Fibroblast of lung (primary cell): ENCODE data around the gene GPC5. TPM values are rescaled to one million over a fixed set of nuclear protein-coding genes. Genes with fewer than 3 reads are reported as not detected.
"Not testable (repeated sequence)": the region's sequence is repeated elsewhere in the genome, so short reads cannot be mapped to it uniquely, and the experiment has no call there.

Experiments used
- DNase-seq, 2 donors: peaks; one replicate each; pipeline versions ENCODE4 v3.0.0 to v3.0.0-alpha.2; 2010; ENCODE audit warnings: low read depth in 2 of 2
- H2AFZ ChIP-seq: 2 replicates; pipeline ENCODE4 v1.5.1; 2012; ENCODE audit warnings: low read length, control low read depth, inconsistent platforms
- H3K27ac ChIP-seq: 2 replicates; pipeline ENCODE4 v1.5.1; 2011; ENCODE audit warnings: low read length, control low read depth; ENCODE audit not compliant: insufficient read depth
- H3K27me3 ChIP-seq: 2 replicates; pipeline ENCODE4 v1.5.1; 2011; ENCODE audit warnings: mild to moderate bottlenecking, low read length; ENCODE audit not compliant: control insufficient read depth, insufficient read depth
- H3K36me3 ChIP-seq: 2 replicates; pipeline ENCODE4 v1.5.1; 2011; ENCODE audit warnings: low read length; ENCODE audit not compliant: control insufficient read depth, insufficient read depth
- H3K4me1 ChIP-seq: 2 replicates; pipeline ENCODE4 v1.5.1; 2011; ENCODE audit warnings: low read length; ENCODE audit not compliant: control insufficient read depth, insufficient read depth; ENCODE audit errors: extremely low read depth
- H3K4me2 ChIP-seq: 2 replicates; pipeline ENCODE4 v1.5.1; 2011; ENCODE audit warnings: low read length, control low read depth; ENCODE audit not compliant: insufficient read depth; ENCODE audit errors: extremely low read depth
- H3K4me3 ChIP-seq, 4 experiments: fragments of 200-600 bp in 1 of 4; sonication (generic) in 1 of 4; replicated peaks in 1 of 4; 2 replicates each; pipeline ENCODE4 v1.5.1; 2011 to 2016; ENCODE audit warnings: low read length in 4 of 4, low read depth in 3 of 4, mild to moderate bottlenecking in 3 of 4, control low read depth in 2 of 4, inconsistent platforms in 1 of 4, mixed read lengths in 1 of 4; ENCODE audit not compliant: insufficient read depth in 1 of 4; ENCODE audit errors: control extremely low read depth in 1 of 4
- H3K79me2 ChIP-seq: 2 replicates; pipeline ENCODE4 v1.5.1; 2012; ENCODE audit warnings: mild to moderate bottlenecking, low read length, inconsistent platforms; ENCODE audit not compliant: control insufficient read depth, insufficient read depth
- H3K9ac ChIP-seq: 2 replicates; pipeline ENCODE4 v1.5.1; 2011; ENCODE audit warnings: mild to moderate bottlenecking, low read length, control low read depth; ENCODE audit not compliant: insufficient read depth
- H3K9me3 ChIP-seq: 2 replicates; pipeline ENCODE4 v1.5.1; 2012; ENCODE audit warnings: low read depth, low read length; ENCODE audit not compliant: control insufficient read depth, insufficient read depth
- H4K20me1 ChIP-seq: 2 replicates; pipeline ENCODE4 v1.5.1; 2011; ENCODE audit warnings: low read length; ENCODE audit not compliant: control insufficient read depth, insufficient read depth; ENCODE audit errors: extremely low read depth
- EZH2 ChIP-seq: IDR thresholded peaks from 2 replicates; pipeline ENCODE4 v1.5.1; 2012; ENCODE audit warnings: low read length, control low read depth, mild to moderate bottlenecking; ENCODE audit errors: missing control alignments
- polyA plus RNA-seq, 2 donors: library from polyadenylated mRNA; depleted of rRNA in 1 of 2; stranded (reverse) in 1 of 2; unstranded in 1 of 2; fragments of >200 nt; gene quantifications; 2 replicates each; pipeline ENCODE4 v1.2.1, GENCODE V29; 2011 to 2012; ENCODE audit warnings: missing spikeins in 1 of 2
- total RNA-seq: library from RNA; depleted of rRNA; stranded (reverse); fragments of >200 nt; gene quantifications from 2 replicates; pipeline ENCODE4 v1.2.1, GENCODE V29; 2014
- TF ChIP-seq, protein P1 (sequence below), 2 donors: IDR thresholded peaks in 1 of 2; conservative IDR thresholded peaks in 1 of 2; 1 replicate in 1 of 2; 2 replicates in 1 of 2; pipeline ENCODE4 v1.5.1; 2011 to 2012; ENCODE audit warnings: low read length in 2 of 2, control low read depth in 1 of 2, inconsistent platforms in 1 of 2, low read depth in 1 of 2, mild to moderate bottlenecking in 1 of 2

The GPC5 gene
- total and polyA plus RNA-seq, 2 donors (not counting 1 experiment from before 2014, with no cell fraction given): 0.17 TPM; not detected in 1

DNA sequence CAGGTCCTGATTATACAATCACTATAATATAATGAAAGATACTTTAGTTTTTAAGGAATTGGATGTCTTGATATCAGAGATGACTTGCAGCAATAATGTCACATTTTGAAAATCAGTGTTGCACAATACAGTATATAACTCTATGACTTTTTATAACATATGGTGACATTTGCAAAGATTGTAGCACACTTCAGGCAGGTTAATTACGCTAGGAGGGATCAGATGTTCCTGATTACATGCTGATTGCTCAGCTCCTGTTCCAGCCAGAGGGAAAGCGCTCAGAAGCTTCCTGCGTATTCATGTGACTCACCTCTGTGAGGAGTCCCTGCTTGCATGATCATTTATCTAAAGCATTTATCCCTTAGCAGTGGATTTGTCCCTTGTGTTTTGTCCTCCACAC is 265.6 kb downstream of the GPC5 start:
- TF ChIP-seq EZH2: no peak
- TF ChIP-seq, protein P1, sequence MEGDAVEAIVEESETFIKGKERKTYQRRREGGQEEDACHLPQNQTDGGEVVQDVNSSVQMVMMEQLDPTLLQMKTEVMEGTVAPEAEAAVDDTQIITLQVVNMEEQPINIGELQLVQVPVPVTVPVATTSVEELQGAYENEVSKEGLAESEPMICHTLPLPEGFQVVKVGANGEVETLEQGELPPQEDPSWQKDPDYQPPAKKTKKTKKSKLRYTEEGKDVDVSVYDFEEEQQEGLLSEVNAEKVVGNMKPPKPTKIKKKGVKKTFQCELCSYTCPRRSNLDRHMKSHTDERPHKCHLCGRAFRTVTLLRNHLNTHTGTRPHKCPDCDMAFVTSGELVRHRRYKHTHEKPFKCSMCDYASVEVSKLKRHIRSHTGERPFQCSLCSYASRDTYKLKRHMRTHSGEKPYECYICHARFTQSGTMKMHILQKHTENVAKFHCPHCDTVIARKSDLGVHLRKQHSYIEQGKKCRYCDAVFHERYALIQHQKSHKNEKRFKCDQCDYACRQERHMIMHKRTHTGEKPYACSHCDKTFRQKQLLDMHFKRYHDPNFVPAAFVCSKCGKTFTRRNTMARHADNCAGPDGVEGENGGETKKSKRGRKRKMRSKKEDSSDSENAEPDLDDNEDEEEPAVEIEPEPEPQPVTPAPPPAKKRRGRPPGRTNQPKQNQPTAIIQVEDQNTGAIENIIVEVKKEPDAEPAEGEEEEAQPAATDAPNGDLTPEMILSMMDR (conservative IDR thresholded peaks at IDR 0.05 in 1 of 2, IDR thresholded peaks at IDR 0.05 in 1 of 2; ENCODE audit: low read depth in 1 of 2, low read length in 2 of 2): no peak
- no peaks in the 10 kb centered on the region for H3K9me3 ChIP-seq
- peak in 1 of 2 donors; percentile 7 for DNase-seq

DNA sequence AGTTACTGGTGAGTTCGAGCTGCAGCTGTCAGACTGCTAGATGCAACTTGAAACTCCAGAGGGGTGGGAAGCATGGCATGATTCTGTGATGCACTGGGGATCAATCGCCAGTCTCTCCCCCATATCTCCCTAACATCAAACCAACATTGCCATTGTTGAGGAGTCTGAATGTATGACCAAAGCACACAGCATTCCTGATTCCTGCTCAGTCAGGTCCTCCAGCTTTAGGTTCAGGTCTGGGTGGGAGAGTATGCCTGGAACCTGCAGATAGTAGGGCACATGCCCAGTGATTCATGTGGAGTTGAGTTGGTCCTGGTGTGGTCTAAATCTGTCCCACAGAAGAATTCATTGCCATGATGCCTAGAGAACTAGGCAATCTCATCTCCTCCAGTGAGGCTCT is 269.1 kb downstream of the GPC5 start:
- Histone ChIP-seq H3K9ac (no peak overlapping the region), H3K4me1 (no peaks in the 10 kb centered on the region), H4K20me1 (no peaks in the 10 kb centered on the region), H3K27ac (no peak overlapping the region), H2AFZ (no peak overlapping the region), H3K4me3 (no peak overlapping the region), H3K36me3 (no peaks in the 10 kb centered on the region), H3K9me3 (no peaks in the 10 kb centered on the region), H3K27me3 (no peaks in the 10 kb centered on the region), H3K4me2 (no peak overlapping the region), H3K79me2 (no peaks in the 10 kb centered on the region)
- TF ChIP-seq, protein P1 (conservative IDR thresholded peaks at IDR 0.05 in 1 of 2, IDR thresholded peaks at IDR 0.05 in 1 of 2; ENCODE audit: low read depth in 1 of 2, low read length in 2 of 2): no peak
- no peak for TF ChIP-seq EZH2
- DNase-seq: no peak

More for the DNA sequence above, 265.6 kb downstream of the GPC5 start:
- Histone ChIP-seq H3K27ac (no peak overlapping the region), H3K79me2 (no peaks in the 10 kb centered on the region), H2AFZ (no peak overlapping the region), H4K20me1 (no peaks in the 10 kb centered on the region), H3K27me3 (no peaks in the 10 kb centered on the region), H3K36me3 (no peaks in the 10 kb centered on the region), H3K4me2 (no peak overlapping the region), H3K9ac (no peak overlapping the region), H3K4me1 (no peaks in the 10 kb centered on the region), H3K4me3 (no peak overlapping the region)

DNA sequence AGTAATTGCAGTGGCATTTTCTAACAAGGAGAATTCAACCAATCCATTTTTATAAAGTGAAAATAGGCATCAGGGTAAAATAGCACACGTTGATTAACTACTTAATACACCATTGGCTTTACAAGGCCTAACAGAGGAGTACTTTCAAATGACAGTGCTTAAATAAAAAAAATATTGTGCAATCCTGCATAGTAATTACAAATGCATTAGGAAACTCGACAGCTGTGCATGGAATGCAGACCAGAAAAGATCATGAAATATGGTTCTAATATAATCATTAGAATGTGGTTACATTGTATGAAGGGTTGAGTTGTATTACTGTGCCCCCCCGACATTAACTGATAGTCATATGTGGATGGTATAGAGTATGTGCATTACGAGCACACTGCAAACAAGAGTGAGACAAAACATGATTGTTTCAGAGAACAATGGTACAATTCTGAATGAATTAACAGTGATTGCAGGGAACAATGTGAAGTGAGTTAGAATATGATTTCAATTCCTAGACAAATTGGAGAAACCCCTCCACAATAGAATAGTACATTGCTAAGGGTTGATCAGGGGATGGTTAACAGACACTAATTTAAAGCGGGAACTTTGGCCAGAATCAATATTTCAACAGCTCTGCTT is 270.6 kb downstream of the GPC5 start:
- DNase-seq: peak in 1 of 2 donors; percentile 61
- TF ChIP-seq EZH2: no peak
- TF ChIP-seq, protein P1 (conservative IDR thresholded peaks at IDR 0.05 in 1 of 2, IDR thresholded peaks at IDR 0.05 in 1 of 2; ENCODE audit: low read depth in 1 of 2, low read length in 2 of 2): no peak
- no peak overlapping the region for H3K4me3 ChIP-seq
- H3K4me1 ChIP-seq: no peaks in the 10 kb centered on the region
- no peak overlapping the region for H3K27ac ChIP-seq
- no peaks in the 10 kb centered on the region for H3K27me3 ChIP-seq
- H4K20me1 ChIP-seq: no peaks in the 10 kb centered on the region
- H2AFZ ChIP-seq: no peak overlapping the region
- H3K4me2 ChIP-seq: no peak overlapping the region
- no peaks in the 10 kb centered on the region for H3K9me3 ChIP-seq
- H3K36me3 ChIP-seq: no peaks in the 10 kb centered on the region
- H3K9ac ChIP-seq: no peak overlapping the region
- H3K79me2 ChIP-seq: no peaks in the 10 kb centered on the region

DNA sequence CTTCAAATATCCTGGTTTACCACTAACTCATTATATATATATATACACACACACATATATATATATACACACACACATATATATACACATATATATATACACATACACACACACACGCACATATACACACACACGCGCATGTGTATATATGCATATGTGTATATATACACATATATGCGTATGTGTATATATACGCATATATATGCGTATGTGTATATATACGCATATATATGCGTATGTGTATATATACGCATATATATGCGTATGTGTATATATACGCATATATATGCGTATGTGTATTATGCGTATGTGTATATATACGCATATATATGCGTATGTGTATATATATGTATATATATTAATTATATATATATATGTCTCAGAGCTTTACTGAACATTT is 275.9 kb downstream of the GPC5 start:
- not testable (repeated sequence) for H2AFZ ChIP-seq

More for the DNA sequence above, 275.9 kb downstream of the GPC5 start:
- not testable (repeated sequence) for H3K4me3 ChIP-seq, H3K4me1 ChIP-seq, H3K27me3 ChIP-seq, DNase-seq, H3K27ac ChIP-seq, H3K36me3 ChIP-seq, H4K20me1 ChIP-seq, H3K9me3 ChIP-seq, H3K9ac ChIP-seq, H3K79me2 ChIP-seq, H3K4me2 ChIP-seq
